Parathyroid adenoma (tissue), 2 donors: ENCODE measurements around the gene RTP1.
"Not testable (repeated sequence)": the region's sequence is repeated elsewhere in the genome, so short reads cannot be mapped to it uniquely, and the experiment has no call there.

Experiments
- H2AFZ ChIP-seq: fragments of 300-600 bp; sonication (generic); one replicate; pipeline ENCODE4 v1.7.0; 2017; ENCODE audit warnings: antibody characterized with exemption, mild to moderate bottlenecking
- H3K27ac ChIP-seq: fragments of 300-600 bp; sonication (generic); one replicate; pipeline ENCODE4 v1.7.0; 2017
- H3K27me3 ChIP-seq: fragments of 300-600 bp; sonication (generic); one replicate; pipeline ENCODE4 v1.7.0; 2017; ENCODE audit warnings: low read length; ENCODE audit not compliant: control insufficient read depth, insufficient read depth
- H3K36me3 ChIP-seq: fragments of 300-600 bp; sonication (generic); one replicate; pipeline ENCODE4 v1.7.0; 2017; ENCODE audit warnings: low read length; ENCODE audit not compliant: control insufficient read depth, insufficient read depth
- H3K4me1 ChIP-seq: fragments of 300-600 bp; sonication (generic); one replicate; pipeline ENCODE4 v1.7.0; 2017; ENCODE audit warnings: control low read depth
- H3K4me2 ChIP-seq: fragments of 300-600 bp; sonication (generic); one replicate; pipeline ENCODE4 v1.7.0; 2017; ENCODE audit warnings: low read length
- H3K4me3 ChIP-seq: fragments of 300-600 bp; sonication (generic); one replicate; pipeline ENCODE4 v1.7.0; 2017; ENCODE audit warnings: low read depth, low read length
- H3K79me2 ChIP-seq: fragments of 300-600 bp; sonication (generic); one replicate; pipeline ENCODE4 v1.7.0; 2017; ENCODE audit warnings: control low read depth
- H3K9ac ChIP-seq: fragments of 300-600 bp; sonication (generic); one replicate; pipeline ENCODE4 v1.7.0; 2017; ENCODE audit warnings: mild to moderate bottlenecking
- H3K9me3 ChIP-seq: fragments of 300-600 bp; sonication (generic); one replicate; pipeline ENCODE4 v1.7.0; 2017; ENCODE audit warnings: low read length; ENCODE audit not compliant: control insufficient read depth
- CTCF ChIP-seq: fragments of 300-600 bp; sonication (generic); IDR thresholded peaks from one replicate; pipeline ENCODE4 v1.7.0; 2017; ENCODE audit warnings: antibody characterized with exemption, mild to moderate bottlenecking
- donor health status: primary hyperparathyroidism.

RTP1 gene

DNA sequence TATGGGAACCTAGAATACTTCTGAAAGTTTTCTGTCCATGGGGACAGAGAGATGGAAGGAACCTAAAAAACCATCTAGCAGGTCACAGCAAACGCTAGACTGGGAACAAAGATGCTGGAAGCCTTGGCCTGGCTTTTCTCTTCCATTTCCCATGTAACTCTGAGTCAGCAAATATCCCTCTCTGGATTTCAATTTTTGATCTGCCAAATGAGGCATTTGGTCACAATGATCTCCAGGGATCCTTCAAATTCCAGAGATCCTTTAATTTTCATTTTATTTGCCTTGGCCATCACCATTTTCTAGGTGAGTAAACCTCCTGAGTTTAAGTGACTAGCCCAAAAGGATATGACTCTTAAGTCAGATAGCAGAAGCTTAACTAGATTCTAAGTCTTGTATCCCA, 39.7 kb downstream of the RTP1 start:
- Histone ChIP-seq H3K36me3 (no peaks in the 10 kb centered on the region), H3K4me3 (no peak overlapping the region), H3K4me1 (no peaks in the 10 kb centered on the region), H3K4me2 (no peak overlapping the region), H3K27ac (no peak overlapping the region), H3K27me3 (no peaks in the 10 kb centered on the region), H3K79me2 (no peaks in the 10 kb centered on the region), H2AFZ (no peak overlapping the region), H3K9me3 (no peaks in the 10 kb centered on the region), H3K9ac (no peak overlapping the region)
- TF ChIP-seq CTCF = no peak

DNA sequence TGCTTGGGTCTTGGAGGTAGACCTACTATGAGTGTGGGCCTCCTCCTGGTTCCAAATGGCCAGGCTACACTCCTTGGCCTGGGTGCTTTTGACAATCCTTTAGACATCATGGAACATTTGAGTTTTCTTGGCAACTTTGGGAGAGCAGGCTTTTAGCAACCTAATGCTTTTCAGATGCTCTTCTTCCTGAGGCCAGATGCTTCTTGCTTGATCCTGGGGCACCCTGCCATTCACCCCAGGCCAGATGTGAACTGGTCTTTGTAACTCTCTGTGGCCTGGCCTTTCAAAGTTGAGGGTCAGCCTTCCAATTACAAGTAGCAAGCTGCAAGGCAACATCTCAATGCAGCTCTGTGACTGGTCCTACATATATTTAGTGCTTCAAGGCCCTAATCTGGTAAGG, 40.5 kb downstream of the RTP1 start:
- Histone ChIP-seq H3K4me3 (no peak overlapping the region), H3K27me3 (no peaks in the 10 kb centered on the region), H3K4me2 (no peak overlapping the region), H2AFZ (no peak overlapping the region), H3K4me1 (no peaks in the 10 kb centered on the region), H3K79me2 (no peaks in the 10 kb centered on the region), H3K27ac (no peak overlapping the region), H3K36me3 (no peaks in the 10 kb centered on the region), H3K9me3 (no peaks in the 10 kb centered on the region), H3K9ac (no peak overlapping the region)
- TF ChIP-seq CTCF = no peak

DNA sequence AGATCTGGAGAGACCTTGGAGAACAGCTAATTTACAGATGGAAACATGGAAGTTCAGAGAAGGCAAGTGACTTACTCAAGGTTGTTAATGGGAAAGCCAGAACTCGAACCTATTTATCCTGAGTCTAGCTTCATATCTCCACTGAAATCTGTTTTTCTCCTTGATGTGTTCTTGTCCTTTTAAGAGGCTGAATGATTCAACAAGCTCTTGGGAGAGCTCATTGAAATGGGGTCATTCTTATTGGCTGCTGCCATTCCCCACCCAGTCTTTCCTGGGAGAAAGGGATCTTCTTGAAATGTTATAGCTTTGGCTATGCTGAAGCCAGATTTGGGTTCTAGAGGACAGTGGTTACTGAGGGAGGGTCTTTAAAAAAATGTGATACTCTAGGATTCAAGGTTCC, 41.0 kb downstream of the RTP1 start:
- H3K4me2 ChIP-seq = no peak overlapping the region
- no peak overlapping the region for H3K9ac ChIP-seq
- H3K4me3 ChIP-seq = no peak overlapping the region
- H2AFZ ChIP-seq = no peak overlapping the region
- no peaks in the 10 kb centered on the region for H3K27me3 ChIP-seq
- H3K79me2 ChIP-seq = no peaks in the 10 kb centered on the region
- H3K9me3 ChIP-seq = no peaks in the 10 kb centered on the region
- H3K27ac ChIP-seq = no peak overlapping the region
- no peaks in the 10 kb centered on the region for H3K4me1 ChIP-seq
- TF ChIP-seq CTCF = no peak
- no peaks in the 10 kb centered on the region for H3K36me3 ChIP-seq

- H3K79me2 ChIP-seq, H3K27me3 ChIP-seq, H3K27ac ChIP-seq, H3K9me3 ChIP-seq, H3K36me3 ChIP-seq, H3K4me3 ChIP-seq, H3K4me2 ChIP-seq, H2AFZ ChIP-seq, H3K4me1 ChIP-seq, H3K9ac ChIP-seq: not testable (repeated sequence)
Observed at GRCh38 chr3:187238835-187239234, 41.5 kb downstream of the RTP1 start.

DNA sequence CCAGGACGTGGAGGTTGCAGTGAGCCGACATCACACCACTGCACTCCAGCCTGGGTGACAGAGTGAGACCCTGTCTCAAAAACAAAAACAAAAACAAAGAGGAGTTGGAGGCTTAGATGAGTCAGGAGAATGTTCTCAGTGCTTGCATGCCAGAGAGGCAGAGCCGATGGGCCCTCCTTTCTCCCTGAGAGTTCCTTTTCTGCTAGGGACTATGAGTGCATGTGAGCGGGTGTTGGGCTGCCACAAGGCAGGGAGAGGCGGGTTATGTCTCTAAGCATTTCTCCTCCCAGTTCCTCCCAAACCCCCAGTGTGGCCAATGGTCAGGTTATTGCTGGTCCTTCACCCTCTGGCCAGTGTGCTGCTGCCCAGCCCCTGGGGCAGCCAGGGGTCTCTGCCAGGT, 45.1 kb downstream of the RTP1 start:
- Histone ChIP-seq H3K4me3 (no peak overlapping the region), H3K9ac (no peak overlapping the region), H3K4me1 (no peaks in the 10 kb centered on the region), H3K27ac (no peak overlapping the region), H2AFZ (no peak overlapping the region), H3K4me2 (no peak overlapping the region), H3K79me2 (no peaks in the 10 kb centered on the region), H3K9me3 (no peaks in the 10 kb centered on the region), H3K36me3 (no peaks in the 10 kb centered on the region), H3K27me3 (no peaks in the 10 kb centered on the region)
- TF ChIP-seq CTCF = no peak
